H1 (cell line): ENCODE data around the gene RAB3IL1. TPM values are rescaled to one million over a fixed set of nuclear protein-coding genes. Genes with fewer than 3 reads are reported as not detected.

ENCODE experiments used
- BACH1 ChIP-seq: IDR thresholded peaks from 2 replicates; pipeline ENCODE4 v1.6.1; 2012; ENCODE audit warnings: low read length, improper control_type of control experiment
- GTF2F1 ChIP-seq: IDR thresholded peaks from 2 replicates; pipeline ENCODE4 v1.6.1; 2012; ENCODE audit warnings: low read depth, low read length, improper control_type of control experiment, borderline replicate concordance
- NANOG ChIP-seq: IDR thresholded peaks from 2 replicates; pipeline ENCODE4 v1.6.1; 2011; ENCODE audit warnings: low read length, low read depth, mild to moderate bottlenecking, inconsistent platforms; ENCODE audit not compliant: insufficient read depth, poor library complexity, severe bottlenecking
- RNF2 ChIP-seq: fragments of 200-900, 300-1000 bp; sonication (generic); IDR thresholded peaks from 2 replicates; pipeline ENCODE4 v1.7.1; 2016; ENCODE audit warnings: borderline replicate concordance, low read depth, mild to moderate bottlenecking, antibody characterized with exemption, low read length; ENCODE audit not compliant: poor library complexity, severe bottlenecking; ENCODE audit errors: missing control alignments
- polyA plus RNA-seq, 7 experiments: library from polyadenylated mRNA; depleted of rRNA in 3 of 7; stranded (reverse) in 5 of 7; unstranded in 2 of 7; fragments of >200 nt in 5 of 7; fragments of 200-250 nt in 2 of 7; gene quantifications; 1 replicate in 5 of 7; 2 replicates in 1 of 7; 4 replicates in 1 of 7; pipeline versions ENCODE4 v1.2.1 to v1.2.3, GENCODE V29; 2011 to 2013; ENCODE audit warnings: missing spikeins in 2 of 7, mixed read lengths in 2 of 7
- total RNA-seq: library from RNA; stranded (reverse); fragmentation: NEBNext Ultra II Directional; extraction: Animal tissue kit (Norgen Biotek cat#: 25700); gene quantifications from 2 replicates; pipeline ENCODE4 v1.2.1, GENCODE V29; 2021
- TF ChIP-seq, protein P1 (sequence below): IDR thresholded peaks from 2 replicates; pipeline ENCODE4 v1.6.1; 2012; ENCODE audit warnings: inconsistent platforms

The RAB3IL1 gene
- total and polyA plus RNA-seq, 2 of the 8 experiments (the other 6 are each of a cell fraction or from before 2014, with no cell fraction given): 6.8 to 7.9 TPM

DNA sequence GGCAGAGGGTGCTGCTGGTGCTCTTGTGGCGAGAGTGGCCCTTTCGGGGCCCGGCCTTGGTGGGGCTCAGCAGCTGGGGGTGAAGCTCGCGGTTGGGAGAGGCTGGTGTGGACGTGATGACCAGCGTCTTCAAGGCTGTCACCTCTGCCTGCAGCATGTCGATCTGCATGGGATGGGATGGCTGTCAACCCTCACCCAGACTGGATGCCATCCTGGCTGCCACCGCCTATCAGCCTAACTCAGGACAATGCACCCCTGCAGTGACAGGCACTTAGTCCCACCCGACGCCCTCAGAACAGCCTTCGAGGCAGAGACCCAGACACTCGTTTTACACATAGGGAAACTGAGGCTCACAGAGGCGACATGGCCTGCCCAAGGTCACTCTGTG, 10.8 kb downstream of the RAB3IL1 start (continued):
- TF ChIP-seq NANOG: no peak
- TF ChIP-seq, protein P1, sequence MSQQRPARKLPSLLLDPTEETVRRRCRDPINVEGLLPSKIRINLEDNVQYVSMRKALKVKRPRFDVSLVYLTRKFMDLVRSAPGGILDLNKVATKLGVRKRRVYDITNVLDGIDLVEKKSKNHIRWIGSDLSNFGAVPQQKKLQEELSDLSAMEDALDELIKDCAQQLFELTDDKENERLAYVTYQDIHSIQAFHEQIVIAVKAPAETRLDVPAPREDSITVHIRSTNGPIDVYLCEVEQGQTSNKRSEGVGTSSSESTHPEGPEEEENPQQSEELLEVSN: no peak
- TF ChIP-seq RNF2: no peak
- TF ChIP-seq BACH1: no peak
- TF ChIP-seq GTF2F1: no peak
